ENCODE measurements around the gene NLGN1.
"Not testable (repeated sequence)": the region's sequence is repeated elsewhere in the genome, so short reads cannot be mapped to it uniquely, and the experiment has no call there.

Gene NLGN1

DNA sequence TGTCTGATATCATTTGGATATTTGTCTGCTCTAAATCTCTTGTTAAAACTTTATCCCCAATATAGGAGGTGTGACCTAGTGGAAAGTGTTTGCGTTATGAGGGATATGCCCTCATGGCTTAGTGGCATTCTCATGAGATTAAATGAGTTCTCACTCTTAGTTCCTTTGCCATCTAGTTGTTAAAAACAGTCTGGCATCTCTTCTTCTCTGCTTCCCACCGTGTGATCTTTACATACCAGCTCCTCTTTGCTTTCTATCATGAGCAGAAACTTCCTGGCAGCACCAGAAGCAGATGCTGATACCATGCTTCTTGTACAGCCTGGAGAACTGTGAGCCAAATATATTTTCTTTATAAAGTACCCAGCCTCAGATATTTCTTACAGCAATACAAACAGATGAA lies 33.0 kb downstream of the NLGN1 start:
- DNase-seq (ENCODE audit: low spot score), result no peak

GRCh38 chr3:173439004-173439403 lies 41.5 kb downstream of the NLGN1 start:
- no peak for DNase-seq (ENCODE audit: low spot score)

DNA sequence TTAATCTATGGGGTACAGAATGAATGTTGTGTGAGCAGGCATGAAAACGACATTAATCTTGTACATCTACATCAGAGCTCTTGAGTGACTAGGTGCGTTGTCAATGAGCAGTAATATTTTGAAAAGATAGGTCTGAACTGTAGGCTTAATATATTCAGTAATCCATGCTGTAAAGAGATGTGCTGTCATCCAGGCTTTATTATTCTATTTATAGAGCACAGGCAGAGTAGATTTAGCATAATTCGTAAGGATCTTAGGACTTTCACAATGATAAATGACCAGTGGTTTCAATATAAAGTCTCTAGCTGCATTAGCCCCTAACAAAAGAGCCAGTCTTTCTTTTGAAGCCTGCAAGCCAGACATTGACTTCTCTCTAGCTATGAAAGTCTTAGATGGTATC lies 43.0 kb downstream of the NLGN1 start:
- DNase-seq (ENCODE audit: low spot score), result no peak

- DNase-seq (ENCODE audit: low spot score), result not testable (repeated sequence)
These were observed 54.0 kb downstream of the NLGN1 start for GRCh38 chr3:173451561-173451960.

- DNase-seq (ENCODE audit: low spot score), result no peak
These were observed 65.7 kb downstream of the NLGN1 start for GRCh38 chr3:173463250-173463649.

DNA sequence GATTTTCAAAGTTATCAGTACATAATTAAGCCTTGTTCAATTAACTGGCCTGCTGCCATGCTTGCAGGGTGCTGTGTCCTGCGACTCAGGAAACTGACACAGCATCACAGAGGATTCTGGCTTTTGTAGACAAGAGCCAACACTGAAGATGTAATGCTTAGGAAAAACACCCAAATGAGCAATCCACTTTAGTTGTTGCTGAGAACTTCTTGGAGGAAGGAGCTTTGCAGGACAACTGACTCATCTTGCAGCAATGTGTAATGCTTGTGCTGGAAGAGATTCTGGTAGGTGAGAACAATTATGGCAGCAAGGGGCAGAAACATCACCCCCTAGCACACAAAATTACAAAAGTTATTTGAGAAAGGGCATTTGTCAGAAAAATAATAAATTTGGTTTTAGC lies 67.6 kb downstream of the NLGN1 start:
- DNase-seq (ENCODE audit: low spot score), result no peak

- no peak for DNase-seq (ENCODE audit: low spot score)
These were observed 68.5 kb downstream of the NLGN1 start for GRCh38 chr3:173465898-173466678.

DNA sequence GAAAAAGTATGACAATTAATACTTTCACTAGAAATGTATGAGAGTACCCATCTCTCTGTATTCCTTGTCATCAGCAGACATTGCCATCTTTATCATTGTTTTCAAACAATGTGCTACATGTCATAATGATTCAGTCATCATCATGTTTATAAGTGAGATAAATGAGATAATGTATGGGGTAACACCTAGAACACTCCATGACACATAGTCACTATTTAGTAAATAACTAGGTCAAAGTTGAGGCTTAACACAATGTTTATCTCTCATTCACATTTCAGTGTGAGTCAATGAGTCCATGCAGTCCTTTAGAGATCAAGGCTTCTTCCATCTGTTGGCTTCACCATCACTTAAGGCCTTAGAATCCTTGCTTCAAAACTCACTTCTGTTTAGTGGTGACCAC lies 70.0 kb downstream of the NLGN1 start:
- DNase-seq (ENCODE audit: low spot score), result no peak

- DNase-seq (ENCODE audit: low spot score), result no peak
These were observed 75.7 kb downstream of the NLGN1 start for GRCh38 chr3:173473237-173473636.

- no peak for DNase-seq (ENCODE audit: low spot score)
These were observed 81.8 kb downstream of the NLGN1 start for GRCh38 chr3:173479301-173479700.

GRCh38 chr3:173501931-173502489 lies 104.5 kb downstream of the NLGN1 start:
- DNase-seq (ENCODE audit: low spot score), result no peak

DNA sequence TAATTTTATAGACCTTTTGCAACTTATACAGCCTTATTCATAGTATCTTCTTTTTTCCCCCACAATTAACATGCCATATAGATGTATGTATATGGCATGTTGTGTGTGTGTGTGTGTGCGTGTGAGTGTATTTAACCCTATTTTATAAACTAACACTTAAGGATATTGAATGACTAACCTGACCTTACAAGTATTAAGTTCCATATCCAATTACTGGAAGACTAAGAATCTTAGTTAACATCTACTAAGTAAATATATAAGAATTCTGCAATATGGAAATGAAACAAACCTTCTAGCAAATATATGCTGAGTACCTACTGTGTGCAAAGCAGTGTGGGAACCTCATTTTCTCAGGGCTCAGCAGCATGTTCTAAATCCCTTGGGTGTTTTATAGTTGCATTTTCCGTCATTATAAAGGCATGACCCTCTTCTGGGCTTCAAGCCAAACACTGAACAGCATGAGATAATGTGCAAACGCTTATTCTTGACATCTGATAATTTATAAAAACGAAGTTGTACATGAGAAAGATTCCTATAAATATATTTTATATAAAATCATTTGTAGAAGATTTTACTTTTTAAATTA lies 105.5 kb downstream of the NLGN1 start:
- no peak for DNase-seq (ENCODE audit: low spot score)

DNA sequence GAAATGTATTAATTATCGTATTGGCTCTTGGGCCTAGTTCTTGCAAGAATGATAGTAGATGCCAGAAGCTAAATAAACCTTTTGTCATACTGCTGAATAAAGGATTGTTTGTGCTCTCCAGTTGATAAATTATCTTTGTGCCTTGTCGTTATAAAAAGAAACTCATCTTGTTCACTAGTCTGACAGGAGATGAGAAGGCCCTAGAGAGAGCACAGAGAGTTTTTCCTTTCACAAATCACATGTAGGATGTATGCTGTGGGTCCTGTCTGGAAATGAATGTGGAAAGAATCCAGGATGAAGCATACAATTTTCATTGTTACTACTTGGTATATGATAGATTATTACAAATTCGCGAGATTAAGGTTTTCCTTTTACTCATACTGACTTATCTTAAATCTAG lies 113.0 kb downstream of the NLGN1 start:
- DNase-seq (ENCODE audit: low spot score), result no peak

- no peak for DNase-seq (ENCODE audit: low spot score)
These were observed 115.6 kb downstream of the NLGN1 start for GRCh38 chr3:173513123-173513522.

GRCh38 chr3:173529062-173529711 lies 131.6 kb downstream of the NLGN1 start:
- DNase-seq (ENCODE audit: low spot score), result no peak

- no peak for DNase-seq (ENCODE audit: low spot score)
These were observed 134.1 kb downstream of the NLGN1 start for GRCh38 chr3:173531602-173532001.

GRCh38 chr3:173538410-173538809 lies 140.9 kb downstream of the NLGN1 start:
- no peak for DNase-seq (ENCODE audit: low spot score)

GRCh38 chr3:173545590-173545989 lies 148.0 kb downstream of the NLGN1 start:
- not testable (repeated sequence) for DNase-seq (ENCODE audit: low spot score)

DNA sequence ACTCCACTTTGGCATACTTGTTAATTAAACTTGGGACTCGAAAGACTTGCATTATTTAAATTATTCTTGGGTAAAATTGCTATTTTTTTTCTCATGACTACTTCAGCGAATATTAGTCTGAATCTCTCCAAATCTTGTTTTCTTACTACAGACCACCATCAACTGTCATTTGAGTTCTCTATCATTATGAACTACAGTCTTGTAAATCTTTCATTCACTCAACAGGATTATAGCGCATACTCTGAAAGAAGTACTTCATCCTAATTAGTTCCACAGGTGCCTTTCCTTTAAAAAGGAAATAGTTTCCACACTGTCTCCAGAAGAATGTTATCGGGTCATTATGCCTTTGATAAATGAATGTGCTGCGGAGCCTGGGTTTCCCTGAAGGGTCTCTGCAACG lies 149.5 kb downstream of the NLGN1 start:
- no peak for DNase-seq (ENCODE audit: low spot score)

GRCh38 chr3:173548261-173548660 lies 150.7 kb downstream of the NLGN1 start:
- no peak for DNase-seq (ENCODE audit: low spot score)

- DNase-seq (ENCODE audit: low spot score), result no peak
These were observed 155.0 kb downstream of the NLGN1 start for GRCh38 chr3:173552526-173552925.

DNA sequence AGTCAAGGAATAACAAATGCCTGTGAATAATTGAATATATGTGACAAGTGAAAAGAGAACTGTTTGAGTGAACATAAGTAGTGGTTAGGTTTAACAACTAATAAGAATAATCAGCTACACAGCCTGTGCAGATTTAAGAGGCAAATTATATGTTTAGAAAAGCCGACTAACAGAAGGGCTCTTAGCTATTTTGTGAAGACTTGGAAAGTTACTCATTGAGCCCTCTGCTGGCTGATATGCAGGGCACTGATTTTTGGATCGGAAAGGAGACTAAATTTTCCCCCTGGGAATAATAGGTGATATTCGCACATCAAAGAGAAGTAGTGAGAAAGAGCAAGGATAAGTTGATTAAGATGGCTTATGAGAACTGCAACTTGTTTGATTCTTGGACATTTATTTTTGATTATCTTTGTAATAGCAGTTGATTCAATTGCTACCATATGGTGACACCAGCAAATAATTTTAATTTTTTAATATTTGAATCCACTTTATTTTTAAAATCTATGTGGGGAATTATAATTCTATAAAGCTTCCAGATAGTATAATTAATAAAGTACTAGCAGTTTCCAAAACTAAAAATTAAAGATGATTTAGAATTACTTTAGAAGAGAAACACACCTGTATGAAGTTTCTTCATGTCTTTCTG lies 156.2 kb downstream of the NLGN1 start:
- no peak for DNase-seq (ENCODE audit: low spot score)

DNA sequence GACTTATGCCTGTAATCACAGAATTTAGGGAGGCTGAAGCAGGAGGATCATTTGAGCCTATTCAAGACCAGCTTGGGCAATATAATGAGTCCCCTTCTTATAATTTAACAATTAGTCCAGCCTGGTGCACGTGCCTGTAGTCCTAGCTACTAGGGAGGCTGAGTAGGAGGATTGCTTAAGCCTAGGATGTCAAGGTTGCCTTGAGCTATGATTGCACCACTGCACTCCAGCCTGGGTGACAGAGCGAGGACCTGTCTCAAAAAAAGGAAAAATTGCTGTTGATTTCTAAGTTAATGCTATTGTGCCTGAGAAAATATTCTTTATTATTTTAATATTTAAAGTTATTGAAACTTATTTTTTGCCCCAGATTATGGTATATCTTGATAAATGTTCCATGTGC lies 159.0 kb downstream of the NLGN1 start:
- DNase-seq (ENCODE audit: low spot score), result no peak
